K562 (cell line): Measurements from ENCODE around the gene BRCC3. TPM values are rescaled to one million over a fixed set of nuclear protein-coding genes. Genes with fewer than 3 reads are reported as not detected.

ENCODE experiments used
- CBFA2T2 ChIP-seq: fragments of 450-650 bp; conservative IDR thresholded peaks from 2 replicates; pipeline ENCODE4 v1.6.1; 2017; ENCODE audit warnings: mild to moderate bottlenecking
- CBFA2T3 ChIP-seq: fragments of 450-650 bp; IDR thresholded peaks from 2 replicates; pipeline ENCODE4 v1.6.1; 2017
- EP300 ChIP-seq: IDR thresholded peaks from 2 replicates; pipeline ENCODE4 v1.6.1; 2012; ENCODE audit warnings: low read length, improper control_type of control experiment
- IFI16 ChIP-seq: fragments of 250-450 bp; sonication (Bioruptor Pico); IDR thresholded peaks from 2 replicates; pipeline ENCODE4 v2.1.2; 2022; ENCODE audit warnings: mild to moderate bottlenecking, inconsistent platforms
- NCOA1 ChIP-seq: fragments of 450-650 bp; IDR thresholded peaks from 2 replicates; pipeline ENCODE4 v1.6.1; 2016; ENCODE audit warnings: low read depth
- RBM34 ChIP-seq: fragments of 200-400 bp; formaldehyde crosslinking; IDR thresholded peaks from 2 replicates; pipeline ENCODE4 v1.6.1; 2018; ENCODE audit warnings: low read length, borderline replicate concordance; ENCODE audit not compliant: insufficient read depth
- RFX1 ChIP-seq: fragments of 450-650 bp; IDR thresholded peaks from 2 replicates; pipeline ENCODE4 v1.6.1; 2016; ENCODE audit warnings: mild to moderate bottlenecking, moderate library complexity
- SRF ChIP-seq, 2 experiments: fragments of 250-450, 450-650 bp in 1 of 2; sonication (Bioruptor Pico) in 1 of 2; sonication (generic) in 1 of 2; formaldehyde crosslinking; IDR thresholded peaks; 2 replicates each; pipeline versions ENCODE4 v1.5.0 to v1.5.1; 2020 to 2022; ENCODE audit warnings: mild to moderate bottlenecking in 1 of 2, missing genetic modification reagents in 1 of 2
- TEAD4 ChIP-seq, 2 experiments: sonication (generic) in 1 of 2; formaldehyde crosslinking in 1 of 2; IDR thresholded peaks; 2 replicates each; pipeline versions ENCODE4 v1.6.1 to v1.8.0; 2012 to 2022; ENCODE audit warnings: borderline replicate concordance in 1 of 2, inconsistent platforms in 1 of 2, low read length in 1 of 2, mild to moderate bottlenecking in 1 of 2, missing genetic modification reagents in 1 of 2
- TOE1 ChIP-seq, 2 experiments: fragments of 450-650 bp in 1 of 2; sonication (generic) in 1 of 2; formaldehyde crosslinking in 1 of 2; IDR thresholded peaks; 2 replicates each; pipeline versions ENCODE4 v1.7.1 to v1.8.0; 2016 to 2022; ENCODE audit warnings: borderline replicate concordance in 2 of 2, mild to moderate bottlenecking in 2 of 2, antibody characterized with exemption in 1 of 2, inconsistent platforms in 1 of 2, low read depth in 1 of 2, missing genetic modification reagents in 1 of 2, moderate library complexity in 1 of 2
- ZHX1 ChIP-seq: fragments of 150-350 bp; conservative IDR thresholded peaks from 2 replicates; pipeline ENCODE4 v1.6.1; 2014; ENCODE audit warnings: low read length
- ZNF121 ChIP-seq: sonication (generic); formaldehyde crosslinking; conservative IDR thresholded peaks from 2 replicates; pipeline ENCODE4 v1.8.0; 2022; ENCODE audit warnings: missing genetic modification reagents
- ZNF239 ChIP-seq: fragments of 250-450 bp; sonication (Bioruptor Pico); IDR thresholded peaks from 2 replicates; pipeline ENCODE4 v1.4.0; 2020; ENCODE audit warnings: mild to moderate bottlenecking
- ZNF324 ChIP-seq: fragments of 250-450 bp; sonication (Bioruptor Pico); IDR thresholded peaks from 2 replicates; pipeline ENCODE4 v1.4.0; 2020; ENCODE audit warnings: mild to moderate bottlenecking
- ZNF766 ChIP-seq: fragments of 200-800 bp; sonication (Bioruptor generic); conservative IDR thresholded peaks from 2 replicates; pipeline ENCODE4 v1.6.1; 2016; ENCODE audit warnings: missing genetic modification characterization, missing compliant biosample characterization
- polyA plus RNA-seq, 8 experiments: library from polyadenylated mRNA; depleted of rRNA in 4 of 8; stranded (reverse) in 5 of 8; unstranded in 3 of 8; fragments of >200 nt; fragmentation: Nextera tagmentation in 2 of 8; fragmentation: Illumina TruSeq in 1 of 8; extraction: Ambion mirVana in 2 of 8; extraction: Trizol in 1 of 8; gene quantifications; 2 replicates each; pipeline versions ENCODE4 v1.2.1 to v1.2.3, GENCODE V29; 2011 to 2014; ENCODE audit warnings: inconsistent platforms in 1 of 8, missing spikeins in 1 of 8
- total RNA-seq, 7 experiments: library from RNA; depleted of rRNA in 6 of 7; stranded (reverse); fragments of >200 nt in 6 of 7; fragmentation: Illumina TruSeq in 2 of 7; extraction: Trizol in 2 of 7; gene quantifications; 2 replicates each; pipeline versions ENCODE4 v1.2.1 to v1.2.3, GENCODE V29; 2011 to 2021; ENCODE audit warnings: low replicate concordance in 1 of 7
- TF ChIP-seq, protein P1 (sequence below): sonication (generic); formaldehyde crosslinking; IDR thresholded peaks from 2 replicates; pipeline ENCODE4 v1.8.0; 2022; ENCODE audit warnings: mild to moderate bottlenecking, missing genetic modification reagents
- TF ChIP-seq, protein P2 (sequence below): sonication (generic); formaldehyde crosslinking; IDR thresholded peaks from 2 replicates; pipeline ENCODE4 v1.8.0; 2022; ENCODE audit warnings: missing genetic modification reagents, mild to moderate bottlenecking, borderline replicate concordance
- TF ChIP-seq, protein P3 (sequence below), 2 experiments: fragments of 250-450 bp in 1 of 2; fragments of 450-650 bp in 1 of 2; sonication (Bioruptor Pico) in 1 of 2; IDR thresholded peaks; 2 replicates each; pipeline versions ENCODE4 v1.6.1 to v1.8.0; 2016 to 2021; ENCODE audit warnings: mild to moderate bottlenecking in 2 of 2, moderate library complexity in 2 of 2, missing compliant biosample characterization in 1 of 2, missing genetic modification characterization in 1 of 2

BRCC3 gene
- total and polyA plus RNA-seq, 9 of the 15 experiments (the other 6 are each of a cell fraction or from before 2014, with no cell fraction given): 9.6 to 44.8 (median 26.7) TPM

GRCh38 chrX:155022585-155022984 is 48.7 kb upstream of the BRCC3 start, which contains the start of gene F8 (continued):
- TF ChIP-seq TEAD4 (IDR thresholded peaks at IDR 0.05; ENCODE audit: low read length) (peak; percentile 55; the same call in 1 of the 2 replicates), TEAD4 (CRISPR knock-in tag; IDR thresholded peaks at IDR 0.05; ENCODE audit: borderline replicate concordance) (no peak), RBM34 (no peak), ZHX1 (no peak), ZNF121 (CRISPR knock-in tag) (no peak), ZNF324 (CRISPR knock-in tag) (no peak), NCOA1 (no peak), IFI16 (no peak), EP300 (peak; percentile 73), SRF (CRISPR knock-in tag; IDR thresholded peaks at IDR 0.05) (no peak), CBFA2T2 (peak; percentile 63), TOE1 (IDR thresholded peaks at IDR 0.05; ENCODE audit: borderline replicate concordance) (peak; percentile 21; the same call in 1 of the 2 replicates), TOE1 (CRISPR knock-in tag; IDR thresholded peaks at IDR 0.05; ENCODE audit: borderline replicate concordance, low read depth) (no peak), CBFA2T3 (peak; percentile 80), ZNF766 (CRISPR knock-in tag) (no peak), RFX1 (no peak), ZNF239 (no peak)
- TF ChIP-seq, protein P1, sequence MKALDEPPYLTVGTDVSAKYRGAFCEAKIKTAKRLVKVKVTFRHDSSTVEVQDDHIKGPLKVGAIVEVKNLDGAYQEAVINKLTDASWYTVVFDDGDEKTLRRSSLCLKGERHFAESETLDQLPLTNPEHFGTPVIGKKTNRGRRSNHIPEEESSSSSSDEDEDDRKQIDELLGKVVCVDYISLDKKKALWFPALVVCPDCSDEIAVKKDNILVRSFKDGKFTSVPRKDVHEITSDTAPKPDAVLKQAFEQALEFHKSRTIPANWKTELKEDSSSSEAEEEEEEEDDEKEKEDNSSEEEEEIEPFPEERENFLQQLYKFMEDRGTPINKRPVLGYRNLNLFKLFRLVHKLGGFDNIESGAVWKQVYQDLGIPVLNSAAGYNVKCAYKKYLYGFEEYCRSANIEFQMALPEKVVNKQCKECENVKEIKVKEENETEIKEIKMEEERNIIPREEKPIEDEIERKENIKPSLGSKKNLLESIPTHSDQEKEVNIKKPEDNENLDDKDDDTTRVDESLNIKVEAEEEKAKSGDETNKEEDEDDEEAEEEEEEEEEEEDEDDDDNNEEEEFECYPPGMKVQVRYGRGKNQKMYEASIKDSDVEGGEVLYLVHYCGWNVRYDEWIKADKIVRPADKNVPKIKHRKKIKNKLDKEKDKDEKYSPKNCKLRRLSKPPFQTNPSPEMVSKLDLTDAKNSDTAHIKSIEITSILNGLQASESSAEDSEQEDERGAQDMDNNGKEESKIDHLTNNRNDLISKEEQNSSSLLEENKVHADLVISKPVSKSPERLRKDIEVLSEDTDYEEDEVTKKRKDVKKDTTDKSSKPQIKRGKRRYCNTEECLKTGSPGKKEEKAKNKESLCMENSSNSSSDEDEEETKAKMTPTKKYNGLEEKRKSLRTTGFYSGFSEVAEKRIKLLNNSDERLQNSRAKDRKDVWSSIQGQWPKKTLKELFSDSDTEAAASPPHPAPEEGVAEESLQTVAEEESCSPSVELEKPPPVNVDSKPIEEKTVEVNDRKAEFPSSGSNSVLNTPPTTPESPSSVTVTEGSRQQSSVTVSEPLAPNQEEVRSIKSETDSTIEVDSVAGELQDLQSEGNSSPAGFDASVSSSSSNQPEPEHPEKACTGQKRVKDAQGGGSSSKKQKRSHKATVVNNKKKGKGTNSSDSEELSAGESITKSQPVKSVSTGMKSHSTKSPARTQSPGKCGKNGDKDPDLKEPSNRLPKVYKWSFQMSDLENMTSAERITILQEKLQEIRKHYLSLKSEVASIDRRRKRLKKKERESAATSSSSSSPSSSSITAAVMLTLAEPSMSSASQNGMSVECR (CRISPR knock-in tag): no peak
- TF ChIP-seq, protein P2, sequence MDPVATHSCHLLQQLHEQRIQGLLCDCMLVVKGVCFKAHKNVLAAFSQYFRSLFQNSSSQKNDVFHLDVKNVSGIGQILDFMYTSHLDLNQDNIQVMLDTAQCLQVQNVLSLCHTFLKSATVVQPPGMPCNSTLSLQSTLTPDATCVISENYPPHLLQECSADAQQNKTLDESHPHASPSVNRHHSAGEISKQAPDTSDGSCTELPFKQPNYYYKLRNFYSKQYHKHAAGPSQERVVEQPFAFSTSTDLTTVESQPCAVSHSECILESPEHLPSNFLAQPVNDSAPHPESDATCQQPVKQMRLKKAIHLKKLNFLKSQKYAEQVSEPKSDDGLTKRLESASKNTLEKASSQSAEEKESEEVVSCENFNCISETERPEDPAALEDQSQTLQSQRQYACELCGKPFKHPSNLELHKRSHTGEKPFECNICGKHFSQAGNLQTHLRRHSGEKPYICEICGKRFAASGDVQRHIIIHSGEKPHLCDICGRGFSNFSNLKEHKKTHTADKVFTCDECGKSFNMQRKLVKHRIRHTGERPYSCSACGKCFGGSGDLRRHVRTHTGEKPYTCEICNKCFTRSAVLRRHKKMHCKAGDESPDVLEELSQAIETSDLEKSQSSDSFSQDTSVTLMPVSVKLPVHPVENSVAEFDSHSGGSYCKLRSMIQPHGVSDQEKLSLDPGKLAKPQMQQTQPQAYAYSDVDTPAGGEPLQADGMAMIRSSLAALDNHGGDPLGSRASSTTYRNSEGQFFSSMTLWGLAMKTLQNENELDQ (CRISPR knock-in tag): no peak
- TF ChIP-seq, protein P3, sequence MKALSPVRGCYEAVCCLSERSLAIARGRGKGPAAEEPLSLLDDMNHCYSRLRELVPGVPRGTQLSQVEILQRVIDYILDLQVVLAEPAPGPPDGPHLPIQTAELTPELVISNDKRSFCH (CRISPR knock-in tag; IDR thresholded peaks at IDR 0.05): no peak
- TF ChIP-seq, protein P3 (tag; IDR thresholded peaks at IDR 0.05): no peak
